HG03575 (cell line): Measurements from ENCODE around the gene ZNF613.
"Not testable (repeated sequence)": the region's sequence is repeated elsewhere in the genome, so short reads cannot be mapped to it uniquely, and the experiment has no call there.

Source experiments
- ATAC-seq: cut with Tn5 transposase; IDR thresholded peaks from one replicate; pipeline ENCODE4 v1.9.1; 2021; ENCODE audit not compliant: unreplicated experiment, insufficient number of reproducible peaks, low FRiP score; ENCODE audit errors: extremely low read depth

ZNF613 gene

DNA sequence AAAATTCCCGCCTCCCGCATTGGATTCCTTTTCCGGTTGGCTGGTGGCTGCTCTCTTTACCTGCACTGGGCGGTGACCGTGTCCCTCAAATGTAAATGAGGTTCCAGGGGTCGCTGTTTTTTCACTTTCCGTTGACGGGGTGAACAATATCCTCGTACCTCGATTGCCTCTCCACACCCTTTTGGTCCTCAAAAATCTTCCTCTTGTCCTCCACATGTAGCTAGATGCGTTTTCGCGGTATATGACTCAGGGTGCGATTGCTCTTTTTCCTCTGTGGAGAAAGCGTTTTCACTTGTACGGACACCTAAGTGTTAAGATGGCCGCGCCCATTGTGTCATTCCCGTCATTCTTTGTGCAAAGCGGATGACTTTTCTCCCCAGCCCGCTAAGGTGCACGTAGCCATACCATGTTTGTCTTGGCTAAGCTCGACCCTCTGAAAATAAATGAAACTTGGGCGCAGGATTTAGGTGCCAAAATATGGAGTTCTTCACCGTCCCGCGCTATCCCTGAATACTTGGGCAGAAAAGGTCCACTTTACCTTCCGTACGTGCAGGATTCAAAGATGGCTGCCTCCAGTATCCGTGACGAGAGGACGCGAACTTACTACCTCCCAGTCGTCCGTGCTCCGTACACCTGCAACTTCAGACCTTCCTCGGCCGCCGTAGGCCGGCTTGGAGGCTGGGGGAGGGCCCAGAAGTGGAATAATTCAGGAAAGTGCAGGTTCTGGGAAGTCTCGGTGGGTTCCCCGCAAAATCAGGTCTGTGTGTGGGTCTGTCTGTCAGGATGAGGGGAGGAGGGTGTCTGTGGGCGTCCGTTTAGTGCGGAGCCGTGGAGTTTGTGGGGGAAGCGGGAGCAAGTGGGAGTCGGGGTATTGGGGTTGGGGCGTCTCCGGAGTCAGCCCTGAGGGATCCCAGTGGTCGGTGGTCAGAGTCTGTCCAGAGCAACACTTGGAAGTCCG, at the start of gene ZNF613:
Gene ZNF613 (plus strand): TSS at position 689 of the 958 bp plus-strand sequence. CDS start 8,749 bp downstream, outside the sequence.
- ATAC-seq = no peak

DNA sequence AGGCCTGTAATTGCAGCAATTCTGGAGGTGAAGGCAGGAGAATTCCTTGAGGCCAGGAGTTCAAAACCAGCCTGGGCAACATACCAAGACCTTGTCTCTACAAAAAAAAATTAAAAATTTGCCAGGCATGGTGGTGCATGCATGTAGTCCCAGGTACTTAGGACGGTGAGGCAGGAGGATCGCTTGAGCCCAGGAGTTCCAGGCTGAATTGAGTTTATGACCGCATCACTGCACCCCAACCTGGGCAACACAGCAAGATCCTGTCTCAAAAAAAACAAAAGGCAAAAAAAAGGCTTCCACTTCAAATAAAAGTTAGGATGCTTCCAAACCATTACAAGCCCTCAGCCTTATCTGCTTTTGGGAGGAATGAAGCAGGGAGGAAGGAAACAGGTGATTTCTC, 44.8 kb upstream of the ZNF613 start:
- no peak for ATAC-seq

- ATAC-seq = no peak
Measured at GRCh38 chr19:51884713-51885112, 42.6 kb upstream of the ZNF613 start.

GRCh38 chr19:51887522-51888498, 39.5 kb upstream of the ZNF613 start, which contains the start of gene ZNF577:
TSS of gene ZNF577 (minus strand) at chr19:51887951. CDS start at chr19:51880382, 7,569 bp downstream.
- ATAC-seq = no peak

DNA sequence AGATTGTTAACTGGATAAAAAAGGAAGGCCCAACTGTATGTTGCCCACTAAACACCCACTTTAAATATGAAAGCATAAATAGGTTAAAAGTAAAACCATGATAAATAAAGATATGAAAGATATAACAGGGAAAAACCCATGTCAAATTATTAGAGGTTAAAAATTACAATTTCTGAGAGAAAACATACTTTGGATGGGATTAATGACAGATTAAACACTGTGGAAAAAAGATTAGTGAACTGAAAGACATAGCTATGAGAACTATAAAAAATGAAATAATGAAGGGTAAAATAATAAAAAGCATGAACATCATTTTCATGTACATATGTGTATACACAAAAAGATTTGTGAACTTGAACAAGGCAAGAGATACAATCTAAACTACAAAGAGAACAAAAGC, 37.3 kb upstream of the ZNF613 start:
- ATAC-seq = no peak

- no peak for ATAC-seq
Measured at GRCh38 chr19:51891193-51891747, 36.0 kb upstream of the ZNF613 start.

DNA sequence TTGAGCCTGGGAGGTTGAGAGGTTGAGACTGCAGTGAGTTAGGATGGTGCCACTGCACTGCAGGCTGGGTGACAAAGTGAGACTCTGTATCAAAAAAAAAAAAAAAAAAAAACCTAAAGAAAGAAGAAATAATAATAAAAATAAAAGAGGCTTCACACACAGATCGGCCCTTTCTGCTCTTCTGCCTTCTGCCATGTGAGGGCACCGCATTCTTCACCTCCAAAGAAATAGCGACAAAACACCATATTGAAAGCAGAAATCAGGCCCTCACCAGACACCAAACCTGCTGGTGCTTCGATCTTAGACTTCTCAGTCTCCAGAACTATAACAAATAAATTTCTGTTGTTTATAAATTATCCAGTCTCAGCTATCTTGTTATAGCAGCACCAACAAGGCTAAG, 25.4 kb upstream of the ZNF613 start:
- no peak for ATAC-seq

GRCh38 chr19:51903192-51903591, 24.1 kb upstream of the ZNF613 start:
- ATAC-seq = no peak

DNA sequence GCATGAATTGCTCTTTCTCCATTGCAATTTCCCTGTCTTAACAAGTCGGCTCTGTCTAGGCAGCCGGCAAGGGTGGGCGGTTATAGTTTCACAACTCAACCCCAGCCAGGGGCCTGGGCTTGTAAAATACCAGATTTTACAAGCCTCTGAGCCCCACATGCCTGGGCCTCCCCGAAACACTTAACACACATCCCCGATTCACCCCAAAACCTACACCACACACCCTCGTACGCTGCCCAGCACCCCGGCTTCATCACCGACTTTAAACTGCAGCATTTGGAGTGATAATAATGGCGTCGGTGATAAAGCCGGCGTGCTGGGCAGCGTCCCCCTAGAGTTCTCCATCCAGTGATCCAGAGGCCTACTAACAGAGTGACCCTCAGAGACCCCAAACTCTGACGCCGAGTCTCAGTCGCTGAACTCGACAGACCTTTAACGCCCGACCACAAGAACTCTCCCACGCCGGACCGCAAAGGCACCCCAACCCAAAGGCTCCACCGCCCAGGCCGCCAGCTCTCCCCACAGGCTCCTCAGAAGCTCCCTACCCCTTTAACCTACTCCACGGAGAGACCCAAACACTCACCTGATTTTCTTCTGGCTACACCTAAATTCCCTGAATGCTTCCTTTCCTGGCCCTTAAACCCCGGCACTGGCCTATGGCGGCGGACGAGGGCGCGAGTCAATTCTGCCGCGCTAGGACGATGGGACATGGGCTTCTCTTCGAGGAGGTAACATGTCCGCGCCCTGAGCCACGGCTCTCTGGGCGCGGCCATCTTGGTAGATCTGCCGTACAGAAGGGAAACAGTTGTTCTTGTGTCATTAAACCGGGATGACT, 22.7 kb upstream of the ZNF613 start, which contains the start of gene ZNF649:
Gene ZNF649 (minus strand): TSS at position 687 of the 835 bp plus-strand sequence. CDS start 4,910 bp downstream, outside the sequence.
- no peak for ATAC-seq

- ATAC-seq = no peak
Measured at GRCh38 chr19:51905206-51905605, 22.1 kb upstream of the ZNF613 start.

DNA sequence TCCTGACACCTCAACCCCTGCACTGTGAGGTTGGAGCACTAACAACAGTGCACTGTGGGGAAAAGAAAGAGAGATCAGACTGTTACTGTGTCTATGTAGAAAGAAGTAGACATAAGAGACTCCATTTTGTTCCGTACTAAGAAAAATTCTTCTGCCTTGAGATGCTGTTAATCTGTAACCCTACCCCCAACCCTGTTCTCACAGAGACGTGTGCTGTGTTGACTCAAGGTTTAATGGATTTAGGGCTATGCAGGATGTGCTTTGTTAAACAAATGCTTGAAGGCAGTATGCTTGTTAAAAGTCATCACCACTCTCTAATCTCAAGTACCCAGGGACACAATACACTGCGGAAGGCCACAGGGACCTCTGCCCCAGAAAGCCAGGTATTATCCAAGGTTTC, 21.6 kb upstream of the ZNF613 start:
- not testable (repeated sequence) for ATAC-seq

DNA sequence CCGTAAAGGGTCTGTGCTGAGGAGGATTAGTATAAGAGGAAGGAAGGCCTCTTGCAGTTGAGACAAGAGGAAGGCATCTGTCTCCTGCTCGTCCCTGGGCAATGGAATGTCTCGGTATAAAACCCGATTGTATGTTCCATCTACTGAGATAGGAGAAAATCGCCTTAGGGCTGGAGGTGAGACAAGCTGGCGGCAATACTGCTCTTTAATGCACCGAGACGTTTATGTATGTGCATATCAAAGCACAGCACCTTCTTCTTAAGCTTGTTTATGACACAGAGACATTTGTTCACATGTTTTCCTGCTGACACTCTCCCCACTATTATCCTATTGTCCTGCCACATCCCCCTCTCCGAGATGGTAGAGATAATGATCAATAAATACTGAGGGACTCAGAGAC, 21.2 kb upstream of the ZNF613 start:
- ATAC-seq = not testable (repeated sequence)

DNA sequence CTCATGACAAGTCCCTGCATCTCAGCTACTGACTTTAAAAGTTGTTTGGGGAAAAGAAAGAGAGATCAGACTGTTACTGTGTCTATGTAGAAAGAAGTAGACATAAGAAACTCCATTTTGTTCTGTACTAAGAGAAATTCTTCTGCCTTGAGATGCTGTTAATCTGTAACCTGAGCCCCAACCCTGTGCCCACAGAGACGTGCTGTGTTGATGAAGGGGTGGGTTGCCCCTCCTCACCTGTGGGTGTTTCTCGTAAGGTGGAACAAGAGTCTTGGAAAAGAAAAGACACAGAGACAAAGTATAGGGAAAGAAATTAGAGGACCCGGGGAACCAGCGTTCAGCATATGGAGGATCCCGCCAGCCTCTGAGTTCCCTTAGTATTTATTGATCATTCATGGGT, 19.3 kb upstream of the ZNF613 start:
- ATAC-seq = not testable (repeated sequence)

DNA sequence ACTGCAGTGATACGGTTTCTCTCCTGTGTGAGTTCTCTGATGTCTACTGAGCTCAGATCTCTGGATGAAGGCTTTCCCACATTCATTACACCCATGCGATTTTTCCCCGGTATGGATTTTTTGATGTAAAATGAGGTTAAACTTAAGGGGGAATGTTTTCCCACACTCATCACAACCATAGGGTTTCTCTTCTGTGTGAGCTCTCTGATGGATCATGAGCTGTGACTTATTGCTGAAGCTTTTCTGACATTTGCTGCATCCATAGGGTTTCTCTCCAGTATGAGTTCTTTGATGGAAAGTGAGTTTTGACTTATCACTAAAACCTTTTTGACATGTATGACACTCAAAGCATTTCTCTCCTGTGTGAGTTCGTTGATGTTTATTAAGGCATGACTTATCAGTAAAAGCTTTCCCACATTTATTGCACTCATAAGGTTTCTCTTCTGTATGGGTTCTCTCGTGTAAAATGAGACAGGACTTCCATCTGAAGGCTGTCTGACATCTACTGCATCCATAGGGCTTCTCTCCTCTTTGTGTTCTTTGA, 11.9 kb upstream of the ZNF613 start:
- ATAC-seq = no peak

DNA sequence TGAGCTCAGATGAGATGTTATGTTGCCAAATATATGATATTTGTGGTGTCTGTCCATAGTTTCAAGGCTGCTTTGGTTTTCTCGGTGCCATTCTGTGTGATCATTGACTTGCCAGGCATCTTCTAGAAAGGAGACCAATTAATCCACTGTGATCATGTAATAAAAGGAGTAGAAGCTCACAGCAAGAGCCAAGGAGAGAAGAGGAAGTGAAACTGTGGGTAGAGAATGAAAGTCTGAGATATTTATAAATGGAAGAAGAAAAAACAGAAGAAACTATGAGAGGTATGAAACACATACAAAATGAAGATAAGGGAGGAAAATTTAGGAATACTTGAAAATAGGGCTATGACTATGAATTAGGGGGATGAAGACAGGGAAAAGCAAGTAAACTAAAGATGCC, 11.1 kb upstream of the ZNF613 start:
- ATAC-seq = no peak

GRCh38 chr19:51919606-51920005, 7.7 kb upstream of the ZNF613 start:
- ATAC-seq = no peak

GRCh38 chr19:51921949-51922348, 5.3 kb upstream of the ZNF613 start:
- ATAC-seq = no peak

- no peak for ATAC-seq
Measured at GRCh38 chr19:51926426-51926783, 867 bp upstream of the ZNF613 start.
